ENCODE data around the gene PDGFC.

PDGFC gene

GRCh38 chr4:156892805-156893204 is 78.8 kb downstream of the PDGFC start:
- no peak for DNase-seq (ENCODE audit: extremely low spot score)
- ChIA-PET CTCF (interaction anchor here (1.5 kb wide), 1 partner anchor 24 kb away, joined by 4 read pairs; no protein-coding TSS in a partner anchor), POLR2A (no interaction called here)
- TF ChIP-seq CTCF (IDR thresholded peaks at IDR 0.05; ENCODE audit: control extremely low read depth, extremely low read depth, low read depth, missing control alignments) = no peak

GRCh38 chr4:156889616-156890594 is 81.7 kb downstream of the PDGFC start:
- no peak for TF ChIP-seq CTCF (IDR thresholded peaks at IDR 0.05; ENCODE audit: control extremely low read depth, extremely low read depth, low read depth, missing control alignments)
- CTCF ChIA-PET = interaction anchor here (0.9 to 1.6 kb wide), 3 partner anchors 11 to 15 kb away, joined by 3 to 5 read pairs (median 3); no protein-coding TSS in a partner anchor
- DNase-seq (ENCODE audit: extremely low spot score) = no peak
- POLR2A ChIA-PET = no interaction called here

- TF ChIP-seq CTCF (IDR thresholded peaks at IDR 0.05; ENCODE audit: control extremely low read depth, extremely low read depth, low read depth, missing control alignments) = no peak
- CTCF ChIA-PET = interaction anchor here (0.9 kb wide), 1 partner anchor 14 kb away, joined by 3 read pairs; no protein-coding TSS in a partner anchor
- POLR2A ChIA-PET = no interaction called here
- no peak for DNase-seq (ENCODE audit: extremely low spot score)
These were observed 82.8 kb downstream of the PDGFC start for GRCh38 chr4:156888762-156889161.

GRCh38 chr4:156886481-156886880 is 85.1 kb downstream of the PDGFC start:
- no peak for TF ChIP-seq CTCF (IDR thresholded peaks at IDR 0.05; ENCODE audit: control extremely low read depth, extremely low read depth, low read depth, missing control alignments)
- ChIA-PET CTCF (interaction anchor here (1.7 kb wide), 1 partner anchor 10 kb away, joined by 3 read pairs; no protein-coding TSS in a partner anchor), POLR2A (no interaction called here)
- no peak for DNase-seq (ENCODE audit: extremely low spot score)

- POLR2A ChIA-PET = no interaction called here
- CTCF ChIA-PET = interaction anchor here (1.7 kb wide), 1 partner anchor 9 kb away, joined by 3 read pairs; no protein-coding TSS in a partner anchor
- DNase-seq (ENCODE audit: extremely low spot score) = no peak
- TF ChIP-seq CTCF (IDR thresholded peaks at IDR 0.05; ENCODE audit: control extremely low read depth, extremely low read depth, low read depth, missing control alignments) = no peak
These were observed 86.2 kb downstream of the PDGFC start for GRCh38 chr4:156885374-156885773.

- DNase-seq (ENCODE audit: extremely low spot score) = no peak
- no peak for TF ChIP-seq CTCF (IDR thresholded peaks at IDR 0.05; ENCODE audit: control extremely low read depth, extremely low read depth, low read depth, missing control alignments)
- POLR2A ChIA-PET = no interaction called here
- CTCF ChIA-PET = interaction anchor here (1.2 kb wide), 1 partner anchor 14 kb away, joined by 3 read pairs; no protein-coding TSS in a partner anchor
These were observed 87.4 kb downstream of the PDGFC start for GRCh38 chr4:156884183-156884582.
